HepG2 (cell line): ENCODE data around the gene TNPO3. TPM values are rescaled to one million over a fixed set of nuclear protein-coding genes. Genes with fewer than 3 reads are reported as not detected.

Source experiments
- ATAC-seq: fragments of 200-7000 bp; cut with Tn5 transposase; 3 replicates; pipeline ENCODE4 v1.9.1; 2020; ENCODE audit warnings: mild to moderate bottlenecking, moderate library complexity
- Bru-seq: library from RNA; stranded (reverse); fragments of 400-500 nt; gene quantifications from one replicate; lab custom pipeline; 2021; lab: Mats Ljungman, UMichigan
- BruChase-seq, 2 experiments: library from RNA; stranded (reverse); fragments of 400-500 nt; gene quantifications; one replicate each; lab custom pipeline; 2021; lab: Mats Ljungman, UMichigan
- BruUV-seq: library from RNA; stranded (reverse); fragments of 400-500 nt; replicated peaks from 2 replicates; lab custom pipeline; 2021; lab: Mats Ljungman, UMichigan
- CTCF ChIA-PET: fragments of 300-600 bp; formaldehyde crosslinking; extraction: SDS; loops from one replicate; lab custom pipeline; 2021; ENCODE audit warnings: low total read pairs, inconsistent platforms, low intra/inter-chr PET ratio; lab: Yijun Ruan, JAX
- POLR2A ChIA-PET: fragments of 350-600 bp; sonication (Branson Sonifier 250); formaldehyde crosslinking; loops from one replicate; lab custom pipeline; 2020; ENCODE audit warnings: antibody characterized with exemption, inconsistent platforms; lab: Yijun Ruan, JAX
- DNase-seq: peaks from one replicate; pipeline ENCODE4 v3.0.0-alpha.2; 2015; ENCODE audit warnings: low spot score
- FAIRE-seq: peaks from 3 replicates; lab custom pipeline; 2011; peaks lifted over from hg19 to GRCh38; lab: Jason Lieb, UNC
- H2AFZ ChIP-seq: one replicate; pipeline ENCODE4 v1.6.1; 2011; ENCODE audit warnings: low read length, inconsistent platforms
- H3K27ac ChIP-seq: fragments of 300-600 bp; 3 replicates; pipeline ENCODE4 v1.8.0; 2011; ENCODE audit warnings: mixed run types, mild to moderate bottlenecking, mixed read lengths, low read length, inconsistent platforms; ENCODE audit not compliant: insufficient read depth; ENCODE audit errors: extremely low read length
- H3K27me3 ChIP-seq, 2 experiments: fragments of 200-600 bp in 1 of 2; 2 replicates in 1 of 2; 3 replicates in 1 of 2; pipeline versions ENCODE4 v1.6.0 to v1.8.0; 2011; ENCODE audit warnings: low read length in 2 of 2, mild to moderate bottlenecking in 2 of 2, moderate library complexity in 2 of 2, inconsistent platforms in 1 of 2; ENCODE audit not compliant: insufficient read depth in 2 of 2, control insufficient read depth in 1 of 2
- H3K36me3 ChIP-seq, 2 experiments: fragments of 200-600 bp in 1 of 2; replicated peaks in 1 of 2; 2 replicates in 1 of 2; 3 replicates in 1 of 2; pipeline versions ENCODE4 v1.5.1 to v1.8.0; 2011; ENCODE audit warnings: low read length in 2 of 2, inconsistent platforms in 1 of 2; ENCODE audit not compliant: insufficient read depth in 2 of 2, control insufficient read depth in 1 of 2
- H3K4me1 ChIP-seq: 2 replicates; pipeline ENCODE4 v1.5.1; 2012; ENCODE audit warnings: low read length, inconsistent platforms; ENCODE audit not compliant: insufficient read depth
- H3K4me2 ChIP-seq: 2 replicates; pipeline ENCODE4 v1.6.0; 2011; ENCODE audit warnings: low read depth, low read length, inconsistent platforms
- H3K4me3 ChIP-seq, 3 experiments: fragments of 200-600 bp in 1 of 3; sonication (generic), shearing (Covaris generic) in 1 of 3; replicated peaks in 1 of 3; 2 replicates each; pipeline ENCODE4 v1.5.1; 2011 to 2016; ENCODE audit warnings: low read length in 3 of 3, inconsistent platforms in 2 of 3, low read depth in 2 of 3, mild to moderate bottlenecking in 2 of 3, control low read depth in 1 of 3, mixed read lengths in 1 of 3; ENCODE audit not compliant: insufficient read depth in 1 of 3
- H3K79me2 ChIP-seq: one replicate; pipeline ENCODE4 v1.6.1; 2011; ENCODE audit warnings: low read length, inconsistent platforms; ENCODE audit not compliant: insufficient read depth
- H3K9ac ChIP-seq: 2 replicates; pipeline ENCODE4 v1.6.0; 2011; ENCODE audit warnings: mild to moderate bottlenecking, low read depth, low read length, inconsistent platforms; ENCODE audit not compliant: insufficient read depth
- H3K9me3 ChIP-seq: 2 replicates; pipeline ENCODE4 v1.5.1; 2012; ENCODE audit warnings: mild to moderate bottlenecking, low read length
- H4K20me1 ChIP-seq: 2 replicates; pipeline ENCODE4 v1.6.0; 2011; ENCODE audit warnings: inconsistent platforms, mild to moderate bottlenecking, low read length, moderate library complexity; ENCODE audit not compliant: insufficient read depth
- FOSL1 ChIP-seq: sonication (generic); formaldehyde crosslinking; IDR thresholded peaks from 2 replicates; pipeline ENCODE4 v1.9.0; 2021; ENCODE audit warnings: missing genetic modification reagents, borderline replicate concordance
- JUNB ChIP-seq: sonication (generic); formaldehyde crosslinking; IDR thresholded peaks from 2 replicates; pipeline ENCODE4 v1.8.0; 2022; ENCODE audit warnings: missing genetic modification reagents, mild to moderate bottlenecking, borderline replicate concordance
- SOX13 ChIP-seq, 3 experiments: fragments of 450-650 bp in 1 of 3; sonication (generic) in 1 of 3; formaldehyde crosslinking in 1 of 3; IDR thresholded peaks in 2 of 3; conservative IDR thresholded peaks in 1 of 3; 2 replicates each; pipeline versions ENCODE4 v1.5.0 to v1.6.1; 2016 to 2020; ENCODE audit warnings: antibody characterized with exemption in 1 of 3, mild to moderate bottlenecking in 1 of 3, missing compliant biosample characterization in 1 of 3, missing genetic modification reagents in 1 of 3, moderate library complexity in 1 of 3
- ZHX2 ChIP-seq, 2 experiments: sonication (generic) in 1 of 2; formaldehyde crosslinking in 1 of 2; IDR thresholded peaks; 2 replicates each; pipeline versions ENCODE4 v1.6.1 to v1.9.0; 2014 to 2022; ENCODE audit warnings: antibody characterized with exemption in 1 of 2, borderline replicate concordance in 1 of 2, inconsistent platforms in 1 of 2, low read depth in 1 of 2, missing genetic modification reagents in 1 of 2
- ZNF484 ChIP-seq: sonication (generic); formaldehyde crosslinking; IDR thresholded peaks from 2 replicates; pipeline ENCODE4 v1.5.1; 2020; ENCODE audit warnings: mild to moderate bottlenecking, low read depth, missing genetic modification reagents, borderline replicate concordance
- ZNF564 ChIP-seq: sonication (generic); formaldehyde crosslinking; IDR thresholded peaks from 2 replicates; pipeline ENCODE4 v1.8.1; 2023; ENCODE audit warnings: mild to moderate bottlenecking, missing genetic modification reagents
- ZNF616 ChIP-seq: sonication (generic); formaldehyde crosslinking; IDR thresholded peaks from 2 replicates; pipeline ENCODE4 v1.5.0; 2020; ENCODE audit warnings: low read depth, mild to moderate bottlenecking, missing genetic modification reagents
- ZNF709 ChIP-seq: sonication (generic); formaldehyde crosslinking; IDR thresholded peaks from 2 replicates; pipeline ENCODE4 v1.5.0; 2020; ENCODE audit warnings: mild to moderate bottlenecking, missing genetic modification reagents
- ZNF768 ChIP-seq: sonication (generic); formaldehyde crosslinking; IDR thresholded peaks from 2 replicates; pipeline ENCODE4 v1.4.0; 2020; ENCODE audit warnings: missing genetic modification reagents
- WGBS: methylation state at CpG from one replicate; pipeline ENCODE4 v1.1.6; 2017; ENCODE audit warnings: low lambda C conversion rate; 5-methylcytosine and 5-hydroxymethylcytosine counted together
- in situ Hi-C: cut with HindIII; loops from 2 replicates; pipeline ENCODE4 v1.10.0; 2017; ENCODE audit warnings: low pct_unique_long_range_greater_than_20kb; ENCODE audit not compliant: extremely low pct_ligation_motif_present
- intact Hi-C: fragments of 100-400 bp; cut with micrococcal nuclease; formaldehyde crosslinking; loops from one replicate; pipeline ENCODE4 v1.10.0; 2022; ENCODE audit not compliant: unreplicated experiment
- long read RNA-seq, 2 experiments: library from RNA in 1 of 2; library from polyadenylated mRNA in 1 of 2; stranded (forward) in 1 of 2; unstranded in 1 of 2; transcript quantifications; one replicate each; pipeline ENCODE4 v2.0.0, GENCODE V29; 2019 to 2022
- polyA minus RNA-seq, 3 experiments: library from RNA; depleted of rRNA, polyadenylated mRNA; stranded (reverse); fragments of >200 nt; gene quantifications; 2 replicates each; pipeline ENCODE4 v1.2.3, GENCODE V29; 2011; ENCODE audit warnings: low replicate concordance in 1 of 3
- polyA plus RNA-seq, 8 experiments: library from polyadenylated mRNA; depleted of rRNA in 3 of 8; stranded (reverse) in 7 of 8; unstranded in 1 of 8; fragments of >200 nt; fragmentation: Illumina TruSeq in 4 of 8; extraction: Trizol in 4 of 8; gene quantifications; 2 replicates each; pipeline versions ENCODE4 v1.2.1 to v1.2.3, GENCODE V29; 2011 to 2016; ENCODE audit warnings: low read depth in 4 of 8, missing spikeins in 1 of 8, mixed read lengths in 1 of 8; ENCODE audit not compliant: insufficient read depth in 1 of 8
- total RNA-seq, 5 experiments: library from RNA; depleted of rRNA; stranded (reverse); fragments of >200 nt; fragmentation: Illumina TruSeq; extraction: Trizol; gene quantifications; 2 replicates each; pipeline ENCODE4 v1.2.3, GENCODE V29; 2016; ENCODE audit warnings: low read depth in 1 of 5

The TNPO3 gene
- total RNA-seq (2016; rRNA removed; fragmentation: Illumina TruSeq; extraction: Trizol) (44.6 and 61.5 TPM in 2 replicates), polyA plus RNA-seq (2011; rRNA removed) (22.1 and 23.8 TPM in 2 replicates), polyA minus RNA-seq (2011; rRNA and poly(A)+ RNA removed; ENCODE audit: low replicate concordance) (49.1 and 105 TPM in 2 replicates), Bru-seq, nascent RNA (percentile 82 among the genes with signal in this experiment), BruChase-seq, experiment 1, labeled RNA remaining after a 6-hour chase (percentile 81 among the genes with signal in this experiment), BruChase-seq, experiment 2, labeled RNA remaining after a 2-hour chase (percentile 80 among the genes with signal in this experiment)
- 14.8 and 16.2 TPM in 2 replicates for total RNA-seq (2016; cell fraction: cytosol; rRNA removed; fragmentation: Illumina TruSeq; extraction: Trizol; ENCODE audit: low read depth)
- total RNA-seq (2016; cell fraction: insoluble cytoplasmic fraction; rRNA removed; fragmentation: Illumina TruSeq; extraction: Trizol), result 44.0 and 55.4 TPM in 2 replicates
- total RNA-seq (2016; cell fraction: membrane; rRNA removed; fragmentation: Illumina TruSeq; extraction: Trizol), result 20.9 and 21.8 TPM in 2 replicates
- total RNA-seq (2016; cell fraction: nucleus; rRNA removed; fragmentation: Illumina TruSeq; extraction: Trizol), result 29.8 and 32.3 TPM in 2 replicates
- polyA plus RNA-seq (2011; cell fraction: cytosol; rRNA removed), result 18.9 and 23.0 TPM in 2 replicates
- 28.9 and 32.0 TPM in 2 replicates for polyA plus RNA-seq (2011; cell fraction: nucleus; rRNA removed)
- 24.4 and 25.7 TPM in 2 replicates for polyA plus RNA-seq (2012)
- 2.0 and 2.3 TPM in 2 replicates for polyA plus RNA-seq (2016; cell fraction: cytosol; fragmentation: Illumina TruSeq; extraction: Trizol; ENCODE audit: low read depth)
- polyA plus RNA-seq (2016; cell fraction: insoluble cytoplasmic fraction; fragmentation: Illumina TruSeq; extraction: Trizol; ENCODE audit: low read depth), result 38.1 and 39.8 TPM in 2 replicates
- polyA plus RNA-seq (2016; cell fraction: membrane; fragmentation: Illumina TruSeq; extraction: Trizol; ENCODE audit: low read depth), result 6.9 and 8.1 TPM in 2 replicates
- polyA plus RNA-seq (2016; cell fraction: nucleus; fragmentation: Illumina TruSeq; extraction: Trizol; ENCODE audit: insufficient read depth, low read depth), result 26.3 and 27.2 TPM in 2 replicates
- polyA minus RNA-seq (2011; cell fraction: cytosol; rRNA and poly(A)+ RNA removed), result 24.7 and 27.5 TPM in 2 replicates
- polyA minus RNA-seq (2011; cell fraction: nucleus; rRNA and poly(A)+ RNA removed), result 42.5 and 58.9 TPM in 2 replicates
- long read RNA-seq, experiment 1, full-length matches to known transcripts, result 8 of 11 reads
- long read RNA-seq, experiment 1, partial matches to known transcripts, result 1 of 11 reads
- long read RNA-seq, experiment 1, other reads (novel, unspliced or antisense), result 2 of 11 reads
- long read RNA-seq, experiment 2, full-length matches to known transcripts, result 37 of 129 reads
- long read RNA-seq, experiment 2, partial matches to known transcripts, result 40 of 129 reads
- long read RNA-seq, experiment 2, other reads (novel, unspliced or antisense), result 52 of 129 reads

- ATAC-seq, result peak; percentile 95
- 0 out of 2 replicates have a peak, but pooled peaks cover 5% of the 10 kb centered on the region for H4K20me1 ChIP-seq
- ChIA-PET POLR2A (interaction anchor here (0.6 to 3.5 kb wide), 6 partner anchors 8 to 192 kb away, joined by 3 to 13 read pairs (median 4); partner anchors contain the start of gene AHCYL2), CTCF (no interaction called here)
- H3K27ac ChIP-seq, result peak within 1 kb of the TSS; percentile 100
- peak within 1 kb of the TSS; percentile 91 to 99 (median 94) for H3K4me3 ChIP-seq
- WGBS, result under 1% methylated on average over 37 of the region's 59 CpGs
- intact Hi-C loops, result loop anchor here (1.0 to 5.0 kb wide), 2 partner anchors 35 to 48 kb away; no protein-coding TSS in a partner anchor
- no peaks in the 10 kb centered on the region for H3K9me3 ChIP-seq
- peak; percentile 78 for FAIRE-seq
- DNase-seq, result peak; percentile 88
- H3K27me3 ChIP-seq, result no peaks in the 10 kb centered on the region; a peak in 1 of 5 replicates
- TSS peak; percentile 82 for BruUV-seq
- peak within 1 kb of the TSS; percentile 92 for H3K4me2 ChIP-seq
- H3K4me1 ChIP-seq, result peaks cover 40% of the 10 kb centered on the region
- H3K79me2 ChIP-seq, result peaks cover 46% of the 10 kb centered on the region
- no peaks in the 10 kb centered on the region for H3K36me3 ChIP-seq
- in situ Hi-C loops, result no loop called here
- peak within 1 kb of the TSS; percentile 91 for H2AFZ ChIP-seq
- peak within 1 kb of the TSS; percentile 97 for H3K9ac ChIP-seq
- 0 out of 2 replicates have a peak, but pooled peaks have one; percentile 51 for TF ChIP-seq ZHX2 (IDR thresholded peaks at IDR 0.05; ENCODE audit: low read depth)
- TF ChIP-seq ZHX2 (CRISPR knock-in tag; IDR thresholded peaks at IDR 0.05; ENCODE audit: borderline replicate concordance), result no peak
- TF ChIP-seq SOX13 (IDR thresholded peaks at IDR 0.05), result no peak
- TF ChIP-seq SOX13 (CRISPR knock-in tag; conservative IDR thresholded peaks at IDR 0.05 in 1 of 2, IDR thresholded peaks at IDR 0.05 in 1 of 2), result no peak; a peak in 2 of 4 replicates
- peak; percentile 48; the same call in 1 of the 2 replicates for TF ChIP-seq JUNB (CRISPR knock-in tag)
- TF ChIP-seq ZNF484 (CRISPR knock-in tag), result no peak
- TF ChIP-seq ZNF768 (CRISPR knock-in tag), result peak; percentile 73; the same call in 1 of the 2 replicates
- 0 out of 2 replicates have a peak, but pooled peaks have one; percentile 51 for TF ChIP-seq ZNF709 (CRISPR knock-in tag)
- TF ChIP-seq FOSL1 (CRISPR knock-in tag), result no peak
- TF ChIP-seq ZNF616, result no peak
- peak; percentile 77 for TF ChIP-seq ZNF564 (CRISPR knock-in tag)
Observed at GRCh38 chr7:129054438-129055293, at the start of gene TNPO3. Gene TNPO3 (minus strand): TSS chr7:129055111. CDS start chr7:129054770, 341 bp downstream.
